ENCODE measurements around the gene ZCCHC14.

- TF ChIP-seq POLR2A (IDR thresholded peaks at IDR 0.05; ENCODE audit: low read depth, low read length) (no peak), POLR2AphosphoS5 (IDR thresholded peaks at IDR 0.05; ENCODE audit: low read depth, low read length) (no peak), POU2F2 (IDR thresholded peaks at IDR 0.05; ENCODE audit: low read depth, low read length) (no peak), TAF1 (IDR thresholded peaks at IDR 0.05; ENCODE audit: low read depth, low read length) (no peak)
These were observed 18.2 kb downstream of the ZCCHC14 start for GRCh38 chr16:87474566-87474996.
